Sigmoid colon (tissue), 4 donors: Measurements from ENCODE around the gene PCDH8.

Source experiments
- CTCF ChIP-seq, 4 experiments: fragments of 450-650 bp in 3 of 4; fragments of 200-600 bp in 1 of 4; IDR thresholded peaks; one replicate each; pipeline ENCODE4 v1.5.1; 2016 to 2019; ENCODE audit warnings: antibody characterized with exemption in 4 of 4, mild to moderate bottlenecking in 3 of 4, moderate library complexity in 2 of 4
- EP300 ChIP-seq, 4 donors: sonication (generic); formaldehyde crosslinking; IDR thresholded peaks; one replicate each; pipeline ENCODE4 v1.6.1; 2017; ENCODE audit warnings: antibody characterized with exemption in 4 of 4
- POLR2A ChIP-seq, 2 donors: fragments of 450-650 bp; IDR thresholded peaks; one replicate each; pipeline ENCODE4 v1.6.1; 2016; ENCODE audit warnings: antibody characterized with exemption in 2 of 2, mild to moderate bottlenecking in 2 of 2, moderate library complexity in 2 of 2
- POLR2AphosphoS5 ChIP-seq, 4 donors: sonication (generic); formaldehyde crosslinking; IDR thresholded peaks; one replicate each; pipeline ENCODE4 v1.6.1; 2017; ENCODE audit warnings: antibody characterized with exemption in 4 of 4

DNA sequence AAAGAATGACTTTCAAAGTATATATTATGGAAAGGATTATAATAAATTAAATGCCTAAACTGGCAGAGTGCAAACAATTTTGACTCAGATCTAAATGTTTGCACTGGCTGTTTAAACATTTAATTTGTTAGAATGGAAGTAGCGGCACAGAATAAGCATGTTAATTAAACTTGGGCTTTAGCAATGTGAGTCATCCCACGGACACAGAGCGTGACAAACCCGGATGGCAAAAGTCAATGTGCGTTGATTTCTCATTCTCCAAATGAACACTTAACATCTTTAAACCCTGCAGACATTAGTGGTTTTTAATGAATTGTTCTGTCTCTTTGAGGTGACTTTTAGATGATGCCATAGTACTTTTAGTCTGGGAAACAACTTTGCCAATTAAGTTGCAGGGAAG is 38.4 kb downstream of the PCDH8 start:
- TF ChIP-seq POLR2AphosphoS5 (IDR thresholded peaks at IDR 0.05) (no peak), CTCF (IDR thresholded peaks at IDR 0.05) (no peak), EP300 (IDR thresholded peaks at IDR 0.05) (no peak), POLR2A (IDR thresholded peaks at IDR 0.05) (no peak)
